HG03575 (cell line): ENCODE data around the gene KRTCAP2.

Experiments used
- ATAC-seq: cut with Tn5 transposase; IDR thresholded peaks from one replicate; pipeline ENCODE4 v1.9.1; 2021; ENCODE audit not compliant: unreplicated experiment, insufficient number of reproducible peaks, low FRiP score; ENCODE audit errors: extremely low read depth

Gene KRTCAP2

DNA sequence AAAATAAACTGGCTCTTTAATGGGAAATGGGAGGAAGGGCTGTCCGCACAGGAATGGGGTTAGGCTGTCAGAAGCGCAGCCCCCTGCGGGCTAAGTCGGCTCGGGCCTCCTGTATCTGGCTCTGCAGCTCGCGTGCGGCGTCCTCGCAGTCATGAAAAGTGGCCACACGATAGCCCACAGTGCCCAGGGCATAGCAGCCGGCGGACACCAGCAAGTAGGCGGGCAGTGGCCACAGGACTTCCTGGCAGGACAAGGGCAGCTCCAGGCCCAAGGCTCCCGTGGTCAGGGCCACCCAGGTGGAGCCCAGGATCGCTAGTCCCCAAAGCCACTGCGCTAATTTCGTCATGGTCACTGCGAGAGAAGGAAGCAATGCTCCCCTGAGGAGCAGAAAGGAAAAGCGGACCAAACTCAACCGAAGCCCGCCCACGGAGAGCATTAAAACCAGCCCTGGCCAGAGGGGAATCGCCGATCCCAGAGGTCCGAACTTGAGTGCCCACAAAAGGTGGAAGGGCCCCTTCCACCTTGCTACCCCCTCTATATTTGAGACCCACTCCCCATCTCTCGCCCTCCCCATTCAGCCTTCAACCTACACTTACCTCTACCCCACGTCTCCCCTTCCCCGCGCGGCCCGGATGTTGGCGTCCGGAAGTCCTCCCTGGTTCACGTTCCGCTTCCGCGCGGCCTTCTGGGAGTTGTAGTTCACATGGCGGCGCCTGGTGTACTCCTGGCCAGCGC, 33.0 kb downstream of the KRTCAP2 start, which contains the start of gene DPM3:
TSS of gene DPM3 (minus strand) at position 637 of the 735 bp plus-strand sequence. CDS start at position 346, 291 bp downstream.
- ATAC-seq: no peak

DNA sequence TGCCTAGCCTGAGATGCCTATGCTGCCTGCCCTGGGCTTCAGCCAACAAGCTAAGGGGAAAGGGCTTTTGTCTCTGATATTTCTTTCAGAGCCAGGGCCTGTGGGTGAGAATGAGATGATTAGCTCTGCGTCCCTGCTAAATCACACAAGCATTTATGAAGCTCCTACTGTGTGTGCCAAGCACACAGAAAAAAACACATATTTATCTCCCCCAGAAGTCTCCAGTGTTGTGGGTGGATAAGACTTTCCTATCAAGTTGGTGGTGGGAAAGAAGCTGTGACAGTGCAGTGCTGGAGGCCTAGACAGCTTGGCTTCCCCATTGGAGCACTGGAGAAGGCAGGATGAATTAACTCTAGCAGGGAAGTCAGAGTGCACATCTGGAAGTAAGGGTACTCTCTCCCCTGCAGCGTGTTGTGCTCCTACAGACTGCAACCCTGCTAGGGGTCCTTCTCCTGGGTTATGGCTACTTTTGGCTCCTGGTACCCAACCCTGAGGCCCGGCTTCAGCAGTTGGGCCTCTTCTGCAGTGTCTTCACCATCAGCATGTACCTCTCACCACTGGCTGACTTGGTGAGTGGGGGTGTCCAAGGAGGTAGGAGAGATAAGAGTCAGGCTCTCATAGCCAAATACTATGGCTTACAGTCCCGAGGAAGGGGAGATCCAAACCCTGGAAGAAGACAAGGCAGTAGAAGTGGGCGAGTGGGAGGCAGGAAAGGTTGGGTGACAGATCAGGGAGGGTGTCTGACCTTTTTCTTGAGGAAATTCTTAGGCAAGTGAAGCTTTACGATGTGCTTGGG, 35.8 kb downstream of the KRTCAP2 start:
- ATAC-seq: no peak

DNA sequence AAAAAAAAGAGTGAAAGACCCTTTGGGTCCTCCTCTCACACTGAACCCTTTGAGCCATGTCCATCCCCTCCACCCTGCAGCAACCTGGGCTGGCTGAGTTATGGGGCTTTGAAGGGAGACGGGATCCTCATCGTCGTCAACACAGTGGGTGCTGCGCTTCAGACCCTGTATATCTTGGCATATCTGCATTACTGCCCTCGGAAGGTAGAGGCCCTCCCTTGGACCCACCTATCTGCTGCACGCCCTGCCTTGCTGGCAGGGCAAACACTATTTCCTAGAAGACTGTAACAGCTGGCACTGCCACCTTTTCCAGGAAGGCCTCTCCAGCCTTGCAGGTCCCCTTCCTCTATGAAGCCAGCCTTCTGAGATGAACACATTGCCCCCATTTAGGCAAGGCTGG, 36.4 kb downstream of the KRTCAP2 start:
- ATAC-seq: no peak

DNA sequence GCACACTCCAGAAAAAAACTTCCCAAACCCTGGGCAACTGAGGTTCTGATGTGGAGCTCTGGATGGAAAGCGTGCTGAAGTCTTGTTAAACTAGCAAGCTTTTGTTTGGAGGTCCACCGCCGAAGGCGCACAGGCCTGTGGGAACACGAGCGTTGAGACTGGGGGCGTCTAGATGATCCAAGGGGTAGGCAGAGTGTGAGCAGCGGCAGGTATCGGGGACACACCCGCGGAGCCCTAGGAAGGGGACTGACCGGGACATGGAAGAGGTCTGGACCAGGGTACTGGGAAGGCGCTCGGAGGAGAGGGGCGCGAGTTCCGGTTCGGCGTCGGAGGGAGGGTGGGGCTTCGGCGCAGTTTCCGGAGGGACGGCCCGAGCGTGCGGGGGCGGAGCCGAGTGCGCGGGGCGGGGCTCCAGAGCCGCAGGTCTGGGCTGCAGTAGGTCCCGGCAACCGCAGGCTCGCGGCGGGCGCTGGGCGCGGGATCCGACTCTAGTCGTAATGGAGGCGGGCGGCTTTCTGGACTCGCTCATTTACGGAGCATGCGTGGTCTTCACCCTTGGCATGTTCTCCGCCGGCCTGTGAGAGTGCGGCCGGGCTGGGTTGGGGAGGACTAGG, 37.6 kb downstream of the KRTCAP2 start, which contains the start of gene SLC50A1:
TSS of gene SLC50A1 (plus strand) at position 438 of the 614 bp plus-strand sequence. CDS start at position 498, 60 bp downstream.
- ATAC-seq: peak; percentile 37

DNA sequence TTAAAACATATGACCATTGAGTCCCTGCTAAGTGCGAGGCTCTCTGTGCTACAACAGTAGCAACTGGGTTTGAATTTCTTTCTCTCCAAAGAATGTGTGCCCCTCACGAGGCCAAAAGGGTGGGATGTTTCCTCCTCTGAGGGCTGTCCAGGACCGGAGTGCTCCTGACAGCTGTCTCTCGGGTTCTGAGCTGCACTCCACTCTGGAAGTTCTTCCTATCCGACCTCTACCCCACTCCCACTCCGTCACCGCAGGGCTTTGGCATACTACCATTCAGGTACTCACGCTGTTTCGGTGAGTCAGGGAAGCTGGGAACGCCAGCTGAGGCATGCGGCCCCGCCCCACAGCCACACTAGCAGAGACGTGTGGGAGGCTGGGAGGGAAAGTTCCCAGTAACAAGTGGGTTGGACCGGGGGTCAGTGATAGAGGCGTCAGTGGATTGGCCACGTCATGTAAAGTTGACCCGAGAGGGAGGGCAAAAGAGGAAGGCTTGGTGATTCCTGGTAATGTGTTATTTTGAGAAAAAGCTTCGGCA, 38.2 kb downstream of the KRTCAP2 start:
- no peak for ATAC-seq

DNA sequence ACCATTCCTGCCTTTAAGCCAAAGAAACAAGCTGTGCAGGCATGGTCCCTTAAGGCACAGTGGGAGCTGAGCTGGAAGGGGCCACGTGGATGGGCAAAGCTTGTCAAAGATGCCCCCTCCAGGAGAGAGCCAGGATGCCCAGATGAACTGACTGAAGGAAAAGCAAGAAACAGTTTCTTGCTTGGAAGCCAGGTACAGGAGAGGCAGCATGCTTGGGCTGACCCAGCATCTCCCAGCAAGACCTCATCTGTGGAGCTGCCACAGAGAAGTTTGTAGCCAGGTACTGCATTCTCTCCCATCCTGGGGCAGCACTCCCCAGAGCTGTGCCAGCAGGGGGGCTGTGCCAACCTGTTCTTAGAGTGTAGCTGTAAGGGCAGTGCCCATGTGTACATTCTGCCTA, 38.8 kb downstream of the KRTCAP2 start:
- no peak for ATAC-seq

DNA sequence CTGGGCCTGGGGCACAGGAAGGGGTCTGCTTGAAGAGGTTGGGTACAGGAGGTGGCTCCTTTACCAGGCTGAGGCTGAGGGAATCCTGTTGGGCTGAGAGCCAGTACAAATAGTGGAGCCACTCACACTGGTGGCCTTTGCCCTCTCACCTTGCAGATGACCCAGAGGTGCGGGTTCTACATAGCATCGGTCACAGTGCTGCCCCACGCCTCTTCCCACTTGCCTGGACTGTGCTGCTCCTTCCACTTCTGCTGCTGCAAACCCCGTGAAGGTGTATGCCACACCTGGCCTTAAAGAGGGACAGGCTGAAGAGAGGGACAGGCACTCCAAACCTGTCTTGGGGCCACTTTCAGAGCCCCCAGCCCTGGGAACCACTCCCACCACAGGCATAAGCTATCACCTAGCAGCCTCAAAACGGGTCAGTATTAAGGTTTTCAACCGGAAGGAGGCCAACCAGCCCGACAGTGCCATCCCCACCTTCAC, 39.3 kb downstream of the KRTCAP2 start:
- ATAC-seq: no peak

DNA sequence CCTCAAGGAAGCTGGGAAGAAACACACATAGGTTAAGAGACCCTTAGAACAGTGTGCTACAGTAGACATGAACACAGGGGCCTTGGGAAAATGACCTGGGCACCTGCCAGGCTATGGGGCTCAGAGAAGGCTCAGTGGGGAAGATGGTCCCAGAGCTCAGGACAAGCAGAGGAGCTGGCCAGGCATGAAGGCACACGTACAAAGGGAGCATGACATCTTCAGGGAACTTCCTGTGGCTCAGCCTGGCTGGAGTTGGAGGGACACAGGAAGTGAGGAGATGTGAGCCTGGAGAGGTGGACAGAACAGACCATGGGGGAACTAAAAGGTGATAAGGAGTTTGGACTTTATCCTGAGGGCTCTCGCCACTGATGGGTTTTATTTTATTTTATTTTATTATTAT, 41.2 kb downstream of the KRTCAP2 start:
- no peak for ATAC-seq

DNA sequence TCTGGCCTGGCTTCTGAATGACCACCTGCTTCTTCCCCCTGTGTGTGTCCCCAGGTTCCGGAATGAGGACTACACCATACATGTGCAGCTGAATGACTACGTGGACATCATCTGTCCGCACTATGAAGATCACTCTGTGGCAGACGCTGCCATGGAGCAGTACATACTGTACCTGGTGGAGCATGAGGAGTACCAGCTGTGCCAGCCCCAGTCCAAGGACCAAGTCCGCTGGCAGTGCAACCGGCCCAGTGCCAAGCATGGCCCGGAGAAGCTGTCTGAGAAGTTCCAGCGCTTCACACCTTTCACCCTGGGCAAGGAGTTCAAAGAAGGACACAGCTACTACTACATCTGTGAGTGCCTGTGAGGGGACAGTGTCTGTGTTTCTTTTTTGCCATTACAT, 41.8 kb downstream of the KRTCAP2 start:
- ATAC-seq: no peak

DNA sequence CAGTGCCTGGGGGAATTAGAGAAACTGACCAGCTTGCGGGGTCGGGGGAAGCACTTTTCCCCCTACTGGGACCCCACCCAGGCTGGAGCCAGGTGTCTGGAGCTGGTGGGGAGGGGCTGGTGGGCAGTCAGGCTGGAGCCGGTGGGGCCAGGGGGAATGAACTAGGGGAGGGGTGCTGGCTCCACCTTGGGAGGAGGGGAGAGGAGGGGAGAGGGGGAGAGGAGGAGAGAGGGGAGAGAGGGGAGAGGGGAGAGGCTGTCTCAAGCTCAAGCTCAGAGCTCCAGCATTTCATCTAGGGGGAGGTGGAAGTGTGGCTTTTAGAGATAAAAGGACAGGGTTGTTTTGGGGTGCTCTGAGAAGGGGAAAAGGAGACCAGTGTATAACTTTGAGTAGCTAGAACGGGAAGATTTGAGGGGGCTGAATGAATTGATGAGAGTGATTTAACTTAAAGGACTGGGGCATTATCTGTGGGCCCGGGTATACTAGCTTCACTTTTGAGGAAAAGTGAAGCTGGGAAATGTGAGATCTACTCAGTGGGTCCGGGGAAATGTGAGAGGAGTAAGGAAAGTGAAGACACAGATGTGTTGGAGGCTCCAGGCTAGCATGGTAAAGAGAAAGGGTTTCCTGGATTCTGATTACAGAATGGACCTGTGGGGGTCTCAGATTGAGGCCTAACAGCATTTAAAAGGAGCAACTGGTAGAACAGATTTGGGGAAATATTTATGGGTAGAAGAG, 42.7 kb downstream of the KRTCAP2 start:
- ATAC-seq: no peak

DNA sequence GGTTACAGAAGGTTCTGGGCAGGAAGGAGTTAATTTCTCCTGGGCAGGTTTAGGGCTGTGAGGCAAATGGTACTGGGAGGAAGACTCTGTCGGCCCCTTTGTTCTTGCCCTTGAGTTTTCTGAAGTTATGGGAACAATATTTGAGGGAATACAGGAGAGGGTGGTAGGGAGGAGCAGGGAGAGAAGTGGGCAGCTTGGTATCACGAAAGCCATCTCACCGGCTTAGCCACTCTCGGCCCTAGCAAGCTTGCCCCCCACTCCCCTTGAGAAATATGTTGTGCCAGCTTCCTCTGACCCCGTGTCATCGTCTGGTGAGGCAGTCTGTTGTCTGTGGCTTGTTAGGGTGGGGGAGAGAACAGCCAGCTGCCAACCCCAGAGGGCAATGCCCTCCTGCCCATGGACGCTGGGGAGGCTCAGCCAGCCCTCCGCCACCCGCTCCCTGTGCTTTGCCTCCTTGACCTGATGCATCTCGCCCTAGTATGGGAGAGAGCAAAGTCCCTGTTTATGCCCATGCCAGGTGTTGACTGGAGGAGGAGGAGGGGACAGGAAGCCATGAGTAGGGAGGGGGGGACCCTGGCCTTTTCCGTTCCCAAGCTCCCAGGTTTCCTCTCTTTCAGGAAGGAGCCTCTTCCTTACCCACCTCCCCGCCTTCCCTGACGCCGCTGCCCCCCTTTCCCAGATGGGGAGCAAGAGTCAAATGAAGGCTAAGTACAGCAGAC, 44.2 kb downstream of the KRTCAP2 start:
- no peak for ATAC-seq

DNA sequence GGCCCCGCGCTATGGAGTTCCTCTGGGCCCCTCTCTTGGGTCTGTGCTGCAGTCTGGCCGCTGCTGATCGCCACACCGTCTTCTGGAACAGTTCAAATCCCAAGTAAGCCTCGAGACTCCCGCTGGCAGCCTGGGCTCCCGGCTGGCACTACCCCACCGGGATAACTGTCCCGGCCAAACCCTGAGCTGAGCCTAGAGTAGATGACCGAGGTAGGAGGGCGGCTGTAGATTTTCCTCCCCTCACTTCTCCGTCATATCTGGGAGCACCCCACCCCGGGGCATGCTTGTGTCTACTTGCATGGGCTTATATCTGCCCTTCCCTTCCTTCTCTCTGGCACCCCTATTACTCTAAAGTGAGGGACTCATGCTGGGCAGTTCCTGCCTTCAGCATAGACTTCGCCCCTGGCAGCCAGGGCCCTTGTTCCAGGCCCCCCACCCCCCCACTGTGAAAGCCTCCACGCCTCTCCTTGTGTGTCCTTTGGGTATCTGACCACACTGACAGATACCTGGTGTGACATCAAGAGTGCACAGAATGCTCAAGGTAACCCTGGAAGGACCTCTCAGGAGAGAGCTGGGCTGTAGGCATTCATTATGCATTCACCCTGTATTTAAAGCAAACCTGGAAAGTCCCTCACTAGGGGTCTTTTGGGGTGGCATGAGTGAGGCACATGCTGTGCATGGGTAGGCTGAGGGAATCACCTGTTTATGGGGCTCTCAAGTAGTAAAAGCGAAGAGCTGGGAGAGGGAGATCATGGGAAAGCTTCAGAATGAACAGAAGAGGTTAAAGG, 44.9 kb downstream of the KRTCAP2 start:
- ATAC-seq: no peak

DNA sequence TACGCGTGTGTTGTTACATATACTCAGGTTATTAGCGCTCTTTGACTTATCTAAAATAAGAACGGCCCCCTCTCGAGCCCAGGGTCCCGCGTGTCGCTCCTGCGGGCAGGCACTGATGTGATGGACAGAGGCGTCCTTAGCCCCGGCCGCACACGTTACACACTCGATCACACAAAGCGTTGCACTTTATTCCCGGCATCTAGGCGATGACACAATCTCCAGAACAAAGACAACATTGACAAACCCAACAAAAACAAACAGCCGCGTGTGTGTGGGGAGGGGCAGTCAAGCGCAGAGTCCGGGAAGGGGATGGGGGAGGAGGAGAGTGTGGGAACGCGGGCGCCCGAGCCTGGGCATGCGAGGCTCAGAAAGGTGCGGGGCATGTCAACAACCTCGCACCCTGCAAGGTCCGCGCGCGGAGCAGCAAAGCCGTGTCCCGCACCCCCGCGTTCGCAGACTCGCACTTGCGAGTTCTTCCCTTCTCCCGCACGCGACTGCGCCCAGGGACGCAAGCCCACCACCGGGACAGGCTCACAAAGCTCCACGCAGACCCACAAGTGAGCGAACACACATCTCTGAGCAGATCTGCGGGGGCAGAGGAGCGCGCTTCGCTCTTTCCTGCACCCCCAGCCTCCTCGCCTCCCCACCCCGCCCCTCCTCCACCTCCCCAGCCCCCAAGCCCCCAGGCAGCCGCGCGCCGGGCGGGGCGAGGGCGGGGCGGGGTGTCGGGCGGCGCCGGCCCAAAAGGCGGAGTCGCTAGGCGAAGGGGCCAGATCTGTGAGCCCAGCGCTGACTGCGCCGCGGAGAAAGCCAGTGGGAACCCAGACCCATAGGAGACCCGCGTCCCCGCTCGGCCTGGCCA, 45.8 kb downstream of the KRTCAP2 start, which contains the start of gene EFNA1:
TSS of gene EFNA1 (plus strand) at position 772 of the 862 bp plus-strand sequence. CDS start 102 bp downstream, outside the sequence.
- no peak for ATAC-seq

DNA sequence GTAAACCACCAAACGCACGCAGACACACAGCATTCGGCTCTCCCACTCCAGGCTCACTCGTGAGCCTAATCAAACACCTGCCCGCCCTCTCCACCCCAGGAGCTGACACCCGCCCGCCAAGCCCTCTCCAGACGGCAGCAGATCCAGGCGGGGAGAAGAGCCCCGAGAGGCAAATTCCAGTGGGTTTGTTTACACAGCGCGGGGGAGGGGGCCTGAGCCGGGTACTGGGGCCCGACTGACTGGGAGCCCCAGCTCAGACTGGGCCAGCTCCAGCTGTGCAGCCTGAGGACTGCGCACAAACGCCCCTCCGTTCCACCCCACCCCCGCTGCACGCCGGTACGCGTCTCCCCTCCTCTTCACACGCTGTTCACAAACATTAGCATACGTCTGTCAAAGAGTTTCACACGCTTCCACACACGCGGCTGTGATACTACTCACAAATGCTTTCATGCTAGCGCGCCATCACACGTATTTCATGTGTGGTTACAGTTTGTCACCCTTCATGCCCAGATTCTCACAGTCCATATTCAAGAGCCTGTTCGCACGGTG, 46.5 kb downstream of the KRTCAP2 start:
- ATAC-seq: no peak

DNA sequence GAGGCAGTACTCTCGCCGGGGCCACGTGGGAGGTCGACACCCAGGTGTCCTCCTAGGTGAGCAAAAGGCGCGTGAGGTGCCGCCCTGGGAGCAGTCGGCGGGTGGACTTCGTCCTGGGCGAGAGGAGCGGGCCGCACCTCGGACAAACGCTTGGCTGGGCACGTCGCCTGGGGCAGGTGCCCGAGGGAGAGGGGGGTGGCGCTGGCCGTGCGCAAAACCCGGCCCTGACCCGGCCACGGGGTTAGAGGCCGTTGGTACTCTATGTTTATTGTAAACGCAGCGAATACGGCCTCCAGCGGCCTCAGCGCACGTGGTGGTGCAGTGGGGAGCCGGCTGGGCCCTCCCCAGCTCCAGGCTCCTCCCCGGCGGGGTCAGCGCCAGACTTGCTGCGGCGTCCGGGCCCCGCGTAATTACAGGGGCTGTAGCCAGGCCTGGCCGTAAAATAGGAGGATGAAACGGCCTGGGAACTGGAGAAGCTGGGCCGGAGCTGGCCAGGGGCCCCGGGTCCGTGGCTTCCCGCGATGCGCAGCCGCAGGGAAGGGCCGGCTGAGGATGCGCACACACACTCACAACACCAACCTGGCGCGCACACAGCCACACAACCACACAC, 47.1 kb downstream of the KRTCAP2 start:
- ATAC-seq: no peak

DNA sequence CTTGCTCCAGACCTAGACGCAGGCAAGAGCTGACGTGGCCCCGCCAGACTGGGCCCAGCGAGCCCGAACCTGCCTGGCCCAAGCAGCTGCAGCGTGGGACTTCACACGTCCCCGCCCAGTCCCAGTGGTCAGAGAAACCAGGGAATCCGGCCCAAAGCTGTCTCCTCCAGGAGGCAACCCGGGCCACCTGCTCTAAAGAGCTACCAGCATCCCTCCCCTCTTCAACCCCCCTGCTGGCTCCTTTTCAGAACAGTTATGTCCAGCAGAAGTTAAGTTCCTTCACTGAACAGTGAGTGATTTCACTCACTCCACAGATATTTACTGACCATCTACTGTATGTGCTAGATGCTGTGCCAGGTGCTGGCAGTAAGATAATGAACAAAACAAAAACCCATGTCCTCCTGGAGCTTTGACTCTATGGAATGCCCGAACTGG, 47.6 kb downstream of the KRTCAP2 start:
- ATAC-seq: no peak
